H1 (cell line): ENCODE data around the gene TRIM62. TPM values are rescaled to one million over a fixed set of nuclear protein-coding genes. Genes with fewer than 3 reads are reported as not detected.

Source experiments
- CTCF ChIA-PET: fragments of 300-600 bp; sonication (Branson Sonifier 250); formaldehyde crosslinking; loops from one replicate; lab custom pipeline; 2021; ENCODE audit not compliant: partially characterized antibody; lab: Charles Lee
- POLR2A ChIA-PET: fragments of 300-600 bp; sonication (Branson Sonifier 250); formaldehyde crosslinking; loops from one replicate; lab custom pipeline; 2021; ENCODE audit warnings: inconsistent platforms; ENCODE audit not compliant: partially characterized antibody; lab: Charles Lee
- DNase-seq, 2 experiments: peaks; one replicate each; pipeline versions ENCODE4 v3.0.0 to v3.0.0-alpha.2; 2010 to 2022; ENCODE audit warnings: low spot score in 2 of 2, low read depth in 1 of 2, mixed read lengths in 1 of 2
- FAIRE-seq: peaks from 2 replicates; lab custom pipeline; 2011; peaks lifted over from hg19 to GRCh38; lab: Jason Lieb, UNC
- H2AFZ ChIP-seq: 2 replicates; pipeline ENCODE4 v1.8.1; 2012; ENCODE audit warnings: low read length, inconsistent platforms
- H2AK5ac ChIP-seq: 2 replicates; pipeline ENCODE4 v1.6.1; 2013; ENCODE audit warnings: low read depth, low read length
- H2BK120ac ChIP-seq: replicated peaks from 2 replicates; pipeline ENCODE3; 2013; ENCODE audit warnings: low read depth, low read length, inconsistent platforms
- H2BK12ac ChIP-seq: 2 replicates; pipeline ENCODE4 v1.6.1; 2013; ENCODE audit warnings: low read depth, low read length
- H2BK15ac ChIP-seq: 2 replicates; pipeline ENCODE4 v1.6.1; 2013; ENCODE audit warnings: low read length
- H2BK20ac ChIP-seq: 2 replicates; pipeline ENCODE4 v1.6.1; 2013; ENCODE audit warnings: low read length
- H2BK5ac ChIP-seq: 2 replicates; pipeline ENCODE4 v1.6.1; 2013; ENCODE audit warnings: low read depth, low read length
- H3K14ac ChIP-seq: 2 replicates; pipeline ENCODE4 v1.6.1; 2013; ENCODE audit warnings: inconsistent platforms; ENCODE audit not compliant: insufficient read length
- H3K18ac ChIP-seq: 2 replicates; pipeline ENCODE4 v1.6.1; 2013; ENCODE audit warnings: low read length; ENCODE audit errors: extremely low read depth
- H3K23ac ChIP-seq: 2 replicates; pipeline ENCODE4 v1.6.1; 2013; ENCODE audit warnings: inconsistent platforms; ENCODE audit not compliant: insufficient read length
- H3K23me2 ChIP-seq: 2 replicates; pipeline ENCODE4 v1.6.1; 2013; ENCODE audit warnings: low read depth, low read length
- H3K27ac ChIP-seq: 2 replicates; pipeline ENCODE4 v1.6.1; 2011; ENCODE audit warnings: low read depth, low read length, inconsistent platforms
- H3K27me3 ChIP-seq, 4 experiments: replicated peaks in 1 of 4; 1 replicate in 1 of 4; 2 replicates in 3 of 4; pipeline versions ENCODE4 v1.6.1 to v1.8.1; 2011 to 2013; ENCODE audit warnings: low read length in 3 of 4, mild to moderate bottlenecking in 3 of 4, inconsistent platforms in 2 of 4, mixed read lengths in 2 of 4, moderate library complexity in 1 of 4; ENCODE audit not compliant: control insufficient read depth in 3 of 4, insufficient read depth in 3 of 4; ENCODE audit errors: extremely low read depth in 1 of 4
- H3K36me3 ChIP-seq, 4 experiments: 2 replicates each; pipeline versions ENCODE4 v1.6.1 to v1.8.1; 2011 to 2013; ENCODE audit warnings: mild to moderate bottlenecking in 4 of 4, low read length in 3 of 4, moderate library complexity in 2 of 4, control low read depth in 1 of 4, inconsistent platforms in 1 of 4; ENCODE audit not compliant: insufficient read depth in 4 of 4, control insufficient read depth in 2 of 4
- H3K4ac ChIP-seq: replicated peaks from 2 replicates; pipeline ENCODE3; 2013; ENCODE audit warnings: low read length, low read depth, mixed read lengths, inconsistent platforms; ENCODE audit not compliant: insufficient read length
- H3K4me1 ChIP-seq, 4 experiments: replicated peaks in 1 of 4; 1 replicate in 1 of 4; 2 replicates in 3 of 4; pipeline versions ENCODE4 v1.6.1 to v1.8.1; 2011 to 2013; ENCODE audit warnings: low read length in 3 of 4, inconsistent platforms in 2 of 4, mixed read lengths in 1 of 4; ENCODE audit not compliant: insufficient read depth in 4 of 4, control insufficient read depth in 3 of 4
- H3K4me2 ChIP-seq, 2 experiments: 2 replicates each; pipeline versions ENCODE4 v1.6.1 to v1.8.1; 2011 to 2013; ENCODE audit warnings: low read depth in 2 of 2, low read length in 2 of 2, control low read depth in 1 of 2, inconsistent platforms in 1 of 2, mild to moderate bottlenecking in 1 of 2; ENCODE audit not compliant: insufficient read depth in 1 of 2
- H3K4me3 ChIP-seq, 4 experiments: fragments of 200-600, 300-600 bp in 1 of 4; sonication (generic), shearing (Covaris generic), sonication (Bioruptor Twin) in 1 of 4; 2 replicates each; pipeline versions ENCODE4 v1.5.1 to v1.8.1; 2011 to 2016; ENCODE audit warnings: low read length in 4 of 4, low read depth in 3 of 4, control low read depth in 2 of 4, inconsistent platforms in 2 of 4, mild to moderate bottlenecking in 2 of 4, mixed read lengths in 1 of 4, moderate library complexity in 1 of 4; ENCODE audit not compliant: insufficient read depth in 2 of 4; ENCODE audit errors: extremely low read depth in 1 of 4
- H3K56ac ChIP-seq: replicated peaks from 2 replicates; pipeline ENCODE3; 2013; ENCODE audit warnings: low read depth, mild to moderate bottlenecking, mixed read lengths, low read length, inconsistent platforms; ENCODE audit not compliant: insufficient read length
- H3K79me1 ChIP-seq: 2 replicates; pipeline ENCODE4 v1.6.1; 2013; ENCODE audit warnings: low read depth, low read length, control low read depth
- H3K79me2 ChIP-seq, 2 experiments: 2 replicates each; pipeline versions ENCODE4 v1.6.1 to v1.8.1; 2012 to 2013; ENCODE audit warnings: low read length in 2 of 2, mild to moderate bottlenecking in 2 of 2, inconsistent platforms in 1 of 2; ENCODE audit not compliant: insufficient read depth in 2 of 2, control insufficient read depth in 1 of 2
- H3K9ac ChIP-seq, 4 experiments: replicated peaks in 1 of 4; 1 replicate in 1 of 4; 2 replicates in 3 of 4; pipeline versions ENCODE4 v1.6.1 to v1.8.1; 2011 to 2013; ENCODE audit warnings: low read depth in 3 of 4, low read length in 3 of 4, control low read depth in 2 of 4, mild to moderate bottlenecking in 2 of 4, moderate library complexity in 2 of 4, inconsistent platforms in 1 of 4; ENCODE audit errors: extremely low read depth in 1 of 4
- H3K9me3 ChIP-seq, 2 experiments: 2 replicates each; pipeline versions ENCODE4 v1.6.1 to v1.8.1; 2012 to 2013; ENCODE audit warnings: mild to moderate bottlenecking in 2 of 2, moderate library complexity in 2 of 2, control low read depth in 1 of 2, inconsistent platforms in 1 of 2, low read depth in 1 of 2, low read length in 1 of 2, mixed read lengths in 1 of 2; ENCODE audit not compliant: insufficient read depth in 2 of 2
- H4K20me1 ChIP-seq, 2 experiments: replicated peaks in 1 of 2; 2 replicates each; pipeline versions ENCODE3 to v1.8.1; 2011 to 2013; ENCODE audit warnings: inconsistent platforms in 2 of 2, low read length in 2 of 2, mild to moderate bottlenecking in 1 of 2; ENCODE audit not compliant: insufficient read depth in 2 of 2, control insufficient read depth in 1 of 2
- H4K5ac ChIP-seq: 2 replicates; pipeline ENCODE4 v1.6.1; 2013; ENCODE audit warnings: low read length, low read depth, mixed read lengths, inconsistent platforms; ENCODE audit not compliant: insufficient read length
- H4K8ac ChIP-seq: 2 replicates; pipeline ENCODE4 v1.8.0; 2013; ENCODE audit warnings: mild to moderate bottlenecking, moderate library complexity, low read length, inconsistent platforms; ENCODE audit not compliant: insufficient read depth; ENCODE audit errors: extremely low read depth
- H4K91ac ChIP-seq: replicated peaks from 2 replicates; pipeline ENCODE3; 2013; ENCODE audit warnings: low read length, mixed read lengths, inconsistent platforms; ENCODE audit not compliant: insufficient read length
- CHD1 ChIP-seq: IDR thresholded peaks from 2 replicates; pipeline ENCODE4 v1.6.1; 2012; ENCODE audit warnings: low read depth, low read length, improper control_type of control experiment
- CHD2 ChIP-seq: IDR thresholded peaks from 2 replicates; pipeline ENCODE4 v1.6.1; 2012; ENCODE audit warnings: low read length, improper control_type of control experiment
- JUND ChIP-seq: IDR thresholded peaks from 2 replicates; pipeline ENCODE4 v1.6.1; 2011; ENCODE audit warnings: mild to moderate bottlenecking, improper control_type of control experiment, low read length
- SP2 ChIP-seq: IDR thresholded peaks from 2 replicates; pipeline ENCODE4 v1.6.1; 2012; ENCODE audit warnings: mild to moderate bottlenecking, low read length, inconsistent platforms
- WGBS, 2 experiments: shearing (Covaris generic) in 1 of 2; methylation state at CpG; one replicate each; pipeline versions ENCODE4 v1.1.6 to v1.1.7; 2013 to 2015; ENCODE audit warnings: low lambda C conversion rate in 2 of 2, mixed read lengths in 2 of 2, inconsistent platforms in 1 of 2, low coverage in 1 of 2, missing lambda C conversion rate in 1 of 2; ENCODE audit not compliant: insufficient replicate concordance in 2 of 2, insufficient coverage in 1 of 2, insufficient read length in 1 of 2; ENCODE audit errors: extremely low coverage in 1 of 2, missing lambda C conversion rate in 1 of 2; 5-methylcytosine and 5-hydroxymethylcytosine counted together
- polyA plus RNA-seq, 7 experiments: library from polyadenylated mRNA; depleted of rRNA in 3 of 7; stranded (reverse) in 5 of 7; unstranded in 2 of 7; fragments of >200 nt in 5 of 7; fragments of 200-250 nt in 2 of 7; gene quantifications; 1 replicate in 5 of 7; 2 replicates in 1 of 7; 4 replicates in 1 of 7; pipeline versions ENCODE4 v1.2.1 to v1.2.3, GENCODE V29; 2011 to 2013; ENCODE audit warnings: missing spikeins in 2 of 7, mixed read lengths in 2 of 7
- total RNA-seq: library from RNA; stranded (reverse); fragmentation: NEBNext Ultra II Directional; extraction: Animal tissue kit (Norgen Biotek cat#: 25700); gene quantifications from 2 replicates; pipeline ENCODE4 v1.2.1, GENCODE V29; 2021

The TRIM62 gene
- total and polyA plus RNA-seq, 2 of the 8 experiments (the other 6 are each of a cell fraction or from before 2014, with no cell fraction given): 6.3 to 10.8 TPM

- Histone ChIP-seq H3K79me2 (no peaks in the 10 kb centered on the region), H2AK5ac (no peak overlapping the region), H3K23ac (no peak overlapping the region), H3K4me2 (no peak overlapping the region), H4K5ac (no peak overlapping the region), H3K79me1 (no peaks in the 10 kb centered on the region), H3K9ac (no peak overlapping the region), H3K27me3 (no peaks in the 10 kb centered on the region), H2BK120ac (no peak overlapping the region), H2BK15ac (no peak overlapping the region), H3K4me1 (no peaks in the 10 kb centered on the region), H3K9me3 (no peaks in the 10 kb centered on the region), H3K23me2 (no peaks in the 10 kb centered on the region), H3K18ac (no peak overlapping the region), H3K36me3 (no peaks in the 10 kb centered on the region), H4K20me1 (no peaks in the 10 kb centered on the region), H2BK20ac (no peak overlapping the region), H3K56ac (no peak overlapping the region), H2BK5ac (no peak overlapping the region), H3K4me3 (no peak overlapping the region), H4K8ac (no peak overlapping the region), H2BK12ac (no peak overlapping the region), H3K4ac (no peak overlapping the region), H3K27ac (no peak overlapping the region), H4K91ac (no peak overlapping the region), H3K14ac (no peak overlapping the region), H2AFZ (no peak overlapping the region)
- FAIRE-seq: no peak
- POLR2A ChIA-PET: no interaction called here
- TF ChIP-seq CHD2 (no peak), JUND (no peak), SP2 (no peak), CHD1 (no peak)
- 83% methylated on average over 2 of the region's 2 CpGs; no CpG with 5 or more reads in 1 of the 2 experiments for WGBS, 2 experiments
- DNase-seq: no peak
- CTCF ChIA-PET: no interaction called here
Observed at GRCh38 chr1:33224166-33224707, 42.4 kb upstream of the TRIM62 start.
